Regular cardiac myocyte (primary cell): ENCODE measurements around the gene PSMD5. TPM values are rescaled to one million over a fixed set of nuclear protein-coding genes. Genes with fewer than 3 reads are reported as not detected.

Experiments
- total RNA-seq: library from RNA; depleted of rRNA; stranded (reverse); fragments of >200 nt; gene quantifications from 2 replicates; pipeline ENCODE4 v1.2.3, GENCODE V29; 2014

The PSMD5 gene
- 21.4 and 47.9 TPM in 2 replicates for total RNA-seq

DNA sequence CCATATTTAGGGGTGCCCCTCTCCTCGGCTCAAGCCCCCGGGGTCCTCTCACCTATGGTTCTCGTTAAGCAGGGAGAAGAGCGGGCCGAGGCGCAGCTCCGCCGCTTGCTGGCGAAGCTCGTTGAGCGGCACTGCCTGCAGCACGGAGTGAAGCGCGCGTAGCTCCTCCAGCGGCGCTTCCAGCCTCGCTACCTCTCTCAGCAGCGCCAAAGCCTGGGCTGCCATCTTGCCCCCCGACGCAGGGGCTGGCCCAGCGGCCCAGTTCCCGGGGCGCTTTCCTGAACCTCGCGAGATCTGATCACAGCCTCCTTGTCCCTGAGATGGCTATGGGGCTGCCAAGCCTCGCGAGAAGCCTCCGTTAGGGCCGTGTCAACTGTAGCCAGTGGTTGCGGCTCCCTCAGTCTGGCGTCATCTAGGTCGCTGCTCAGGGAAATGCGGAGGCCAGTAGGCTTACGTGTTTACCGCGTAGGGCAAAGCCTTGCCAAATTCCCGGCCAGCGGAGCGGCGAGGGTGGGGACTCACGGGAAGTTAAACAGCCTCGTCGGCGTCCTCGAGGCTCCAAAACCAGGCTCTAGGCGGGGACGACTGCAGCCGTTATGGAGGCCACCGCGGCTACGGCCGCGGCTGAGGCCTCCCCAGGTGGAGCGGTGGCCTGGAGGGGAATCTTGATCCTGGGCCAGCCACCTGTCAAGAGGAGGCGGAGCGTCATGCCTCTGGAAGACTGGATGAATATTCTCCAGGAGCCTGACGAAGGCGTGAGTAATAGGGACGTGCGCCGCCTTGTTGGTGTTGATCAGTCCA, at the start of gene PSMD5:
Gene PSMD5 (minus strand): TSS at position 238 of the 801 bp plus-strand sequence. CDS start 13 bp downstream, at position 225.

GRCh38 chr9:120876842-120877240, 34.1 kb upstream of the PSMD5 start, which contains the start of gene PHF19:
Gene PHF19, minus strand, starts transcription at chr9:120877188. Its CDS starts 2,447 bp downstream, at chr9:120874741.

DNA sequence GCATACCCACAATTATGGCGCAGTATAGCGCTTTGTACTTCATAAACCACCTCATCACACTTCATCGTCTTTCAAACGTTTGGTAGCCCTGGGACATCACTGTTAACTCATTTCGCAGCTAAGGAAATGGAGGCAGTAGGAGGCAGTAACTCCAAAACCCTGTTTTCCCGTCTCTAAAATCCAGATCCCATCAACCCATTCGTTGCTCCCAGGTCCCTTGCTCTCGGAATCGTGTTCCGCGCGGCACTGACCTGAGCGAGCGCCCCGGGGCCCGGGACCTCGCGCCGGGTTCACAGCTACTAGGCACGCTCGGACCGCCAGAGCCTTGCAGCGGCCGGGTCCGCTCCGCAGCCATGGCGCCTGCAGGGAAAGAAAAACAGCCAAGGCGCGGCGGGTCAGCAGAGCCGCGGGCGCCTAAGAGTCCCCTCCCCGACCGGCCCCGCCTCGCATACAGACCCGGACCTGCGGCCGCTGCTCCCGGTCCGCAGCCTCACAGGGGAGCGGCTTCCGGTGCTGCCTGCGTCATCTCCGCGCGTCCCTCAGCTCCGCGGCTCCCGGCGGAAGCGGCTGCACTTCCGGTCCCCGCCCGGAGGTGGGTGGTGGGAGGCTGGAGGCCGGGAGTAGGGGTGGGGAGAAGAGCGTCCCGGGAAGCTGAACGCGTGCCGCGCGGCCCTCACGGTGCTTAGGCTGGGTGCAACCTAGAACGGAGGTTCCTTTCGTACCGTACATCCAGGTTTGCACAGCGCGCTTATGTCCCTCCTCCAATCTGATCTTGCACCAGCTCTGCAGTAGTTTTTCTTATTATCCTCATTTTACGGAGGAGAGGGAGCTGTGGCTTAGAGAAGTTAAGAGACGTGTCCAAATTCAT, 49.6 kb downstream of the PSMD5 start, which contains the start of gene FBXW2:
Gene FBXW2 (minus strand): TSS at position 519 of the 868 bp plus-strand sequence. CDS start 5,158 bp downstream, outside the sequence.

Other genes starting within 250 kb of the PSMD5 start
- 4.8 and 7.6 TPM in 2 replicates for gene MEGF9, start 128.5 kb downstream of the PSMD5 start, total RNA-seq
- 33.3 and 37.6 TPM in 2 replicates for gene FBXW2, start 49.5 kb downstream of the PSMD5 start, total RNA-seq
- 16.6 and 55.2 TPM in 2 replicates for gene PHF19, start 34.3 kb upstream of the PSMD5 start, total RNA-seq
- gene TRAF1, start 83.9 kb upstream of the PSMD5 start, total RNA-seq = 0.96 and 2.3 TPM in 2 replicates
- gene C5, start 207.4 kb upstream of the PSMD5 start, total RNA-seq = 3.7 and 5.2 TPM in 2 replicates
- 3.1 and 7.5 TPM in 2 replicates for gene CNTRL, start 232.0 kb upstream of the PSMD5 start, total RNA-seq